ENCODE measurements around the gene LHX1.

The LHX1 gene

DNA sequence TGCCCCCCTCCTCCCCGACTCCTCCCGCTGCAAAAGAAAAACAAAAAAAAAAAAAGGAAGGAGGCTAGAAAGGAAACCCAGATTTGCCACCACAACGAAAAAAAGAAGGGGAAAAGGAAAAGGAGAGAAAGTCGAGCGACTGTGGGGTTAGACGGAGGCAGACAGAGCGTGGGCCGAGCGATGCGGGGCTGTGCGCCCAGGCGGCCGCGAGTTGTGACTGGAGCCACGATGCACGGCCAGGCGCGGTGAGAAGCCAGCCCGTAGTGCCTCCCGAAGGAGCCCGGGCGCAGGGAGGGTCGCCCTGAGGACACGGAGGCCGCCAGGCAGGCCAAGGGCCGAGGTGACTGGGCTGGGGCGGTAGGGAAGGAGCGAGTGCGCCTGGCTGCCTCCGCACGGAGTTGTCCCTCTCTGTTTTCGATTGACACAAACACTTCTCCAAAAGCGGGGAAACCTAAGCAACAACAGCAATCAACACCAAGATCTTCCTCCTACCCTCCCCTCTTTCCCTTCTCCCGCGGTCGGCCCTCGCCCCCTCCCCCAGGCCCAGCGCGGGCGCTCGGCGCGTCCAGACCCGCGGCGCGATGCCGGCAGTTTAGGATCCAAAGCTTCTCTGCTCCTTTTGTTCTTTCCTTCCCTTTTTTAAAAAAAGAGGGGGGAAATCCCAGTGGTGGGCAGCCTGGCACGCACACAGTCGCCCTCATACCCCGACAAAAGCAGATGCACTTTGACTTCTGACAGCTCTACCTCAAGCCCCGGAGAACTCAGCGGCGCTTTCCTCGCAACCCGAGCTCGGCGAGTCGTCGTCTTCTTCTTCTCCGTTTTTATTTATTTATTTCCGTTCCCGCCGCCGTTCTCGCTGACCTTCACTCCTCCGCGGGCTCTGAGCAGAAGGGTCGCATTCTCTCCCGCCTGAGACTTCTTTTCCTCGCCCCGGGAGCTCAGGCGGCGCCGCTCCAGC, at the start of gene LHX1:
LHX1 (plus strand) TSS at position 475 of the 958 bp plus-strand sequence. CDS start 723 bp downstream, outside the sequence.
- DNase-seq = peak in 2 of 3 experiments; percentile 63 to 67

DNA sequence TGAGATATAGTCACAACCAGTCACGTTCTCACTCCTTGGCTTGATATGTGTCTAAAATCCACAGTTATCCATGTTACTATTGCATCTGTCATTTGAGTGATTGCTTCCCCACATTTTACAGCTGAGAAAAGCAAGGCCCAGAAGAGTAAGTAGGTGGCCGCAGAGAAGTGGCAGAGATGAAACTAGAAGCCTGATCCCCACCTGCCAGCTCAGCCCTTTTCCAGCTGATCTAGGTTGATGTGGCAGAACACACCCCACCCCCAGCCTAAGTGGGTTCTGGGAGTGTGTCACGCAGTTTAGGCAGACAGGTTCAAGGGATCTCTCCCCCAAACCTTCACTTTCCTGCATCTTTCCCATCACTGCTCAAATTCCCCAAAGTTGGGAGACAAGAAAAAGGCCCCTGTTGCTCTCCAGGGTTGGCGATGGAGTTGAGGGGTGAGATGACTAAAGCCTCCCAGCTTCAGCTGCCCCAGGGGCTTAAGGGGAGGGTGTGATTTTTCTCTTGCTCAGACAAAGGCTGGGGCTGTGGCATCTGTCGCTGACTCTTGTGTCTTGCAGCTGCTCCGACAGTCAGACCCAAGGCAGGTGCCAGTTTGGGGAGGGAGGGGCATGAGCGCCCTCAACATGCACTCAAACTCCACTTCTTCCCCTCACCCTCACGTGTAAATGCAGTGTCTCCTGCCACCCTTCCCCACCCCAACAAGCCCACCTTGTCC, 48.9 kb upstream of the LHX1 start:
- DNase-seq = peak; percentile 76 to 88 (median 86)

DNA sequence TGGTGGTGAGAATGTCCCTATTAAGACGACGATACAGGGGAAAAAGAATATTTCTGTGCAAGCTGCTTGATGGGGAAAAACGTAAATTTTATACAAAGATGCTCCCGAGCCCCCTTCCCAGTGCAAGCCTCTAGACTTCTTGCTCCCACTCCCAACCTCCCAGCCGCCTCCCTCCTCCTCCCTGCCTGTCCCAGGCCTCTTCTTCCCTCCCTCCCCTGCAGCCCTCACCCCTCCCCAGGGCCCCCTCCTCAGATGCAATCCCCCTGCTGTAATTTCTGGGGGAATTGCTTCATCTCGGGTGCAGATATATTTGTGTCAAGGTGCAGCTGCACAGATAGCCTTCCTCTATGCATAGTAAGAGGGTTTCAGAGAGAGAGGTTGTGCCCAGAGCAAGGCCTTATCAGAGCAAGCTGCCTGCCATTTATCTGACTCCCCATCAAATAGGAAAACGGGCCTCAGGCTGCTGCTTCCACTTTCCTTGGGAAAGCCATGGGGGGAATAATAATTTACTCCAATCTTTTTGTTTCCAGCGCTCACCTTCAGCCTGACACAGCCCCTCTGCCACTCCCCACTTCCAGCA, 47.4 kb upstream of the LHX1 start:
- DNase-seq = no peak

DNA sequence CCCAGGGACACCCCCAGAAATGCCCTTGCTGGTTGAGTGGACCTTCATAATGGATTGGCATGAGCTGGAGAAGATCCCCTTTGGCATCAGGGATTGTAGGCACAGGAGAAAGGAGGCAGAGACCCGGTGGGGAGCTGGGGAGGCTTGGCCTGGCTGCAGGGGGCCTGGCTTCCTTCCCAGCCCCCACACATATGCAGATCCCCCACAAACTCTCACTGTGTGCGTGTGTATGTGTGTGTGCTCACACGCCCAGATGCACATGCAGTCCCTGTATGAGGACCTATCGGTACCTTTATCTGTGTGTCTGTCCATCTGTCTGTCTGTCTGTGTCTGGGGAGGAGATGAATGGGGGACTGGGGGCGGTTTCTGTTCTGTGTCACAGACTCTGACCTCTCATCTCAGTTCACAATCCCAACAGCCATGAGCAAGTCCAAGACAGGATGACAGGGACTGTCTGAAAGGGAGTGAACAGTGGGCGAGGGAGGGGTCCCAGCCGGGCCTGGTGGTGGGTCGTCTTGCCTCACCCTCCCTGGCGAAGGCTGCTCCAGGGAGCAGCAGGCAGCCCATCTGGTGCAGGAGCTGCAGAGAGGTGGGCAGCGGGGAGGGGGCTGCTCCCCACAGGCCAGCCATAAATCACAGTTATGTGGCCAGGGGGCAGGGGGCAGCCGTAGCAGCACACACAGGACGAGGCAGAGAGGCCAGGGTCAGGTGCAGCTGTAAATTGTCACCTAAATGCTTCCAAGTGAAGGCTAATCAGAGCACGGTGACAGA, 46.7 kb upstream of the LHX1 start:
- DNase-seq = no peak

DNA sequence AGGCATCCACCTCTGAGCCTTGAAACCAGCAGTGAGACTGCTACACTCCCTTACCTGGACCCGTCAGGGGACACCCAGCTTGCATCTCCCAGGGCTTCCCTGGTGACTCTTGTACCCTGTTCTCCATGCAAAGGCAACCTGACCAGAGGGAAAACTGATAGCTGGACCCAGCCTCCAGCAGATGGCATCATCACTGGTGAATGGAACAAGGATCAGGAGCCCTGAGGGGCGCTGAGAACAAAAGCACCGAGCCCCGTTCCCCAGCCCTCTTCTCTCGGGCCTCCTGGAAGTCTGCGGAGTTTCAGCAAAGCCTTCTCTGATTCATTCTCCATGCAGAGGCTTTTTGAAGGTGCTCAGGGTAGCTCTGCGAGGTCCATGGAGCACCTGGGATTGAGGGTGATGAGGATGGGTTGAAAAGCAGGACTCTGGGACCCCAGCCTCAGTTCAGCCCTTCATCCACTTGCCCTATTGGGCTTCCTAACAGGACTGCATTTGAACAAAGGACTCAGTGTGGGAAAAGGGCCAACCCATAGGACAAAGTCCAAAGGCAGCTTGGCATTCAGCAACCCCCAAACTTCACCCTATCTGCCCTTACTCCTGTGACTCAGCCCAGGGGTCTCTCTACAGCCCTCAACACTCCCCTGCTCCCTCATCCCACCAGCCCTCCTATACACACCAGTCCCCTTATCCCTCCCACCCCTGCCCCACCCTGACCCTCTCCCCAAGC, 45.0 kb upstream of the LHX1 start:
- no peak for DNase-seq

DNA sequence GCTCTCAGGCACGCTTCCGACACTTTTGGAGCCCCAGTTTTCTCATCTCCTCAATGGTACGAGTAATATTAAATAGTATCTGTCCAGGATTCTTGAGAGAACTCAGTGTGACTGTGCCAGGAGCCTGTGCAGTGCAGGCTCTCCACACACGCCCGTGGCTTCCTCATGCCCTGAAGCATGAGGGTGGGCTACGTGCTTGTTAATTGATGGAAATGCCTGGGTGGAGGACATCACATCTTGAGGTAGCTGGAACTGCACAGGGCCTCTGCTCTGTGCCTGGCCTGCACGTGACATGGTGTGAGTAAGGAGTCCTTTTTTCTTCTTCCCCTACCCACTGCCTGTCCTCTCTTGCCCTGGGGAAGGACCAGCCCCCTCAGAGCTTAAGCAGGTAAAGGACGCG, 43.1 kb upstream of the LHX1 start:
- no peak for DNase-seq

DNA sequence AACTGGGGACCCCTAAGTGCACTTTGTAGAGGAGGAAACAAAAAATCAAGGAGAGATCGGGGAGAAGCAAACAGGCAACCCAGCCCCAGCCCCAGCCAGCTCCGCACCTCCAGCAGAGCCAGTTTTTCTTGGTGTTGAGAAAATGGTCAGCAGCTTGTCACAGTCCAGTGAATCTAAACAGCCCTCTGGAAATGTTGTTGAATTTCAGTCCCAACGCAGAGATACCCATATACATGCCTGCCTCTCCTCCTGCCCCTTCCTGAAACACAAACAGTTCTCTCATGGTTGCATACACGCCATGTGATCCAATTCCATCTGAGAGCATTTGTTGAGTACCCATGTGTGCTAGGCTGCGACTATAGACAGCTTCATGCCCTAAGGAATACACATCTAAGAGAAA, 42.4 kb upstream of the LHX1 start:
- peak in 1 of 3 experiments; percentile 71 for DNase-seq

DNA sequence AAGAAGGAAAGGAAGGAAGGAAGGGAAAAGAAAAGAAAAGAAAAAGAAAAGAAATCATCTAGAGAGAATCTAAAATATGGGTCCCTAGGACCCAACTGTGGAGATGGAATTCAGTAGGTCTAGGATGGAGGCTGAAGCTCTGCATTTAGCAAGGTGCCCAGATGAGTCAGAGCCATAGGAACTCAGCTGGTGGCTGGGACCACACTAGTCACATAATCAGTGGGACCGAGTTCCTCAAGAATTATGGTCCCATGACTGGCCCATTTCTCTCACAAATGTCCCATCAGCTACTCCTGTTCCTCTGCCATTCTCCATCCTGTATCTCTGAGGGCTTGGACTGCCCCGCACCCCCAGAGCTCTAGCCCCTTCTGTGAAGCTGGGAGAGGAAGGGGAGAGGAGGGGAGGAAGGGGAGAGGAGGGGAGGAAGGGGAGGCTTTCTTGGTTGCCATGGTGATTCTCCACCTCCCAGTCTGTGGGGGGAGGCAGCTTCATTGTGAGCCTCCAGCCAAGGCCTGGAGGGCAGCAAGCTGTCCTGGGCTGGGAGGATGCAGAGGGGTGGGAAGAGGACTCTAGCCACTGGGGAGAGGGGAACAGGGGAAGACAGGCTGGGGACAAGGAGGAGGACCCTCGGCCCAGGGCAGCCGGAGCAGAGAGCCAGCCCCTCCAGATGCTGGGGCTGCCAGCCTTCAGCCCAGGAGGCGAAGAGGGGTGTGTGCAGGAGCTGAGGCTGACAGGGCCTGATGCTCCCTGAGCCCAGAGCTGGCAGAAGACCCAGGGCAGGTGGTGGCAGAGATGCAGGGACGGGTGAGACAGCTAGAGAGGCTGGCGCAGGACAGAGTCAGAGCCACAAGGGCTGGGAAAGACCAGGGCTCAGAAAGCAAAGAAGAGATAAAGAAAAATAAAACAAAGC, 37.8 kb upstream of the LHX1 start:
- no peak for DNase-seq

DNA sequence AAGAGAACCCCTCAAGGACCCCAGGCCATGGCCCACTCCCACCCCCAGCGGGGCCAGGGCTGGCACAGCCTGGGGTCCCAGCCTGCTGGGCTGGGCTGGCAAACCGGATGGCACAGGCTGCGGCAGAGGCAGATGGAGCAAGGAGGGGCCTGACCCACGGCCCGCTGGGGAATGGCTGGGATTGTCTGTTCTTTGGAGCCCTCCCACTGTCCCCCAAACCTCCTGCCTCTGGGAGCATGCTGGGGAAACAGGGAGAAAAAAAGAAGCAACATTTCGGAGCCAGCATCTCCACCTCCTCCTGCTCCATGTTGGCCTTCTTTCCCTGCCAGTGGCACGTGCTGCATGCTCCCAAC, 37.1 kb upstream of the LHX1 start:
- DNase-seq = no peak

DNA sequence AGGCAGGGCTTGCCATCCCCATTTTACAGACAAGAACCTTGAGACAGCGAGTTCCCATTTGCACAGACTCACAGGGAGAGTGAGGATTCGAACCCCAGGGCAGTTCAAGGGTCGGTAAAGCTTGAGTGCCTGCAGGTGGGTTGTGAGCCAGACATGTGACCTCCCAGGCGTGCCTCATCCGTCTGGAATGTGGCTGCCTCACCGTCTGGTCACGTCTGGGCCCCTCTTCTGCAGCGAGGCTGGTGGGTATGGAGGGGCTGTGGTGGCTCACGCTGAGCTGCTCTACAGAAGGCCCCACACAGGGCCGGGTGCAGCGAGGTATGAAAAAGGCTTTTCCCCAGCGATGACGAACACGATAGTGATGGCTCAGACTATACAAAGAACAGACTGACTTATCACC, 35.8 kb upstream of the LHX1 start:
- DNase-seq = no peak

DNA sequence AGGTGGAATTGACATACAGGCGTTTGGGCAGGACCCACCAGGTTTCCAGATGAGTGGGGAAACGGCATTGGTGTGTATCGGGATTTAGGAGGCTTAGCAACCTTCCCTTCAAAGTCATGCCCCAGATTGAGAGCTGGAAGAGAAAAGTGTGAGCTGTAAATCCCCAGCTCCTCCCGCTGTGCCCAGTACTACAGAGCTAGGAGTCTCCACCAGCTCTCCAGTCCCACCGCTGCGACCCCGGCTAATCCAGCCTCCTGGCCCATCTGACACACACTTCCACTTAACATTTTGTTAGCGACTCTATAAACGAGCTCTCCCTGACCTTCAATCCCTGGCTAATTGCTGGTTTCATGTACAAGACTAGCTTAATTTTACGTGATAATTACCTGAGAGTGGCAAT, 29.9 kb upstream of the LHX1 start:
- DNase-seq = peak in 2 of 3 experiments; percentile 28 to 79

DNA sequence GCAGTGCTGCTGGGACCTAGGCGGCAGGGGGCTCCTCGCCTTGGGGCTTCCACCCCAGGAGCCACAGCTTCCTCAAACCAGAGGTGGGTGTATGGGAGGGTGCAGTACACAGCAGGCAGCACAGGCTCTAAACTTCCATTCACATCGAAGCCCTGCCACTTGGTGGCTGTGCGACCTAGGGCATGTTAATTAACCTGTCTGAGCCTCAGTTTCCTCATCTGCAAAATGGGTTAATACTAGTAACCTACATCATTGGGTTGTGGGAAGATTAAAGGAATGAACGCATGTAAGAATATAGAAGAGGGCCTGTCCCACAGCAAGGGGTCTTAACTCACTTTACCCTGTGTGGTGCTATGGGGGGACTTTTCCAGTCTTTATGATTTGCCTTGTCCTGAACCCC, 26.8 kb upstream of the LHX1 start:
- no peak for DNase-seq

DNA sequence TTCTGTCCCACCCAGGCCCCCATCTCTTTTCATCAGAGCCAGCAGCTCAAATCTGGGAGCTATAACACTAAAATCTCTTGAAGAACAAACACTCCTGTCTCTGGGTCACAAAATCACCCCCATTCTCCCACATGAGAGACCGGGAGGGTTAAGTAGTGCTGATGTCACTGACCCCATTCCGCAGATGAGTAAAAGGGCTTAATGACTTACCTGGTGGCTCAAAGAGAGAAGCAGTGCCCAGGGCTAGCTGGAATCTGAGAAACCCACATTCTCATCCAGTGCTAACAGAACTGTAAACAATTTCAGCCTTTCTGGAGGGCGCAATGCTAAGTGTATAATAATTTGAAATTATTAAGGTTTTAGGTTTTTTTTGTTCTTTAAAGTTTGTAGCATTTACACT, 26.3 kb upstream of the LHX1 start:
- DNase-seq = no peak

DNA sequence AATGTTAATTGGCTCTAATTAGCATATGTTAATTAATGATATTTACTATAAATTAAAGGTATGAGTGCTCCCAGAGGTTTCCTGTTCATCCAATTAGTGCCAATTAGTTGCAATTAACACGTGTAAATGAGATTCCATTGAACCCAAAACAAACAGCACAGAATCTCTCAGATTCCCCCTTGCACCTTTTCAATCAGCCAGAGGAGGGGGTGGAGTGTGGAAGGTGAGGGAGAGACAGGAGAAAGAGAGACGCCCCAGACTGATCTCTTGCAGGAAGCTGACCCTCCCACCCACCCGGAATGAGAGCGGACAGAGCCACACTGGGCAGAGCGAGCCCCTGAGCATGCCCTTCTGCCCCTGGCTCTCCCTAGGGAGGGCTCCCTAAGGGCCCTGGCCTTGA, 24.1 kb upstream of the LHX1 start:
- no peak for DNase-seq

DNA sequence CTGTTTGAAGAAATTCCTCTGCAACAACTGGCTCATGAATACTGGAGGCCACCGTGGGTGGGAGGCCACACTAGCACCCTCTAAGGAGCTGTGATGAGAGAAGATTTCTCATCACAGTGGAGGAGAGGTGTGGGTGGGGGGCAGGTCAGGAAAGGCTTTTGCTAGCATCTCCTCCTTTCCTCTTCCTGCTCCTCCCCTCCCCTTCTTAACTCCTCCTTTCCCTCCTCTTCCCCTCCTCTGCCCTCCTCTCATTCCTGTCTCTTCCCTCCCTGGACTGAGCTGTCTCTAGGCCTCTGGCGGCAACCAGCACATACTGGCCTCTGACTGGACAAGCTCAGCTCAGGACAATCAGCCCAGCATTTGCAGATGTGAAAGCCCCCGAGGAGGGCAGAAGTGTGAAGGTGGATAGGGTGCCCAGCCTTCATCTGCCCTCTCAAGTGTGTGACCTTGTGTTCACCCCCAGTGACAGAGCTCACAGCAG, 19.0 kb upstream of the LHX1 start:
- no peak for DNase-seq

DNA sequence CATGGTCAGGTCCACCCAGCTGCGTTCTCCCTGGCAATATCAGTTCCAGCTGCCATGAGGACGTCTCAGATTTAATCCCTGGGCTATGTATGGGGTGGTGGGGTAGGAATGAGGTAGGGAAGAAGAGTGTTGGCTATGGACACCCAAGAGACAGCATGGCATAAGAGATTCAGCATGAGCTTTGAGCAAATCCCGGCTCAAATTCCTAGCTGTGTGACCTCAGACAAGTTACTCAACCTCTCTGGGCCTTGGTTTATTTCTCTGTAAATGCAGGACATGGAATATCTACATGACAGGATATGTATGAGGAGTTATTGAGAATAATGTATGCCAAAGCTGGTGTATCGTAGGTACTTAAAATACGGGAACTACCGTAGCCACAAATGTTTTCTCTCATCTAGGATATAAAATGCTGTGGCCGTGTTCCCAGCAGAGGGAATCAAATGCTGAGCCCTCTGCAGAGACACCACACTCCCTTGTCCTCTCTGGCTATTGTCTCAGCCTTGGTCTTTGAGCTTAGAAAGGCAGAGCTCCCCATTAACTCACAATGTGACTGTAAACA, 17.8 kb upstream of the LHX1 start:
- no peak for DNase-seq

DNA sequence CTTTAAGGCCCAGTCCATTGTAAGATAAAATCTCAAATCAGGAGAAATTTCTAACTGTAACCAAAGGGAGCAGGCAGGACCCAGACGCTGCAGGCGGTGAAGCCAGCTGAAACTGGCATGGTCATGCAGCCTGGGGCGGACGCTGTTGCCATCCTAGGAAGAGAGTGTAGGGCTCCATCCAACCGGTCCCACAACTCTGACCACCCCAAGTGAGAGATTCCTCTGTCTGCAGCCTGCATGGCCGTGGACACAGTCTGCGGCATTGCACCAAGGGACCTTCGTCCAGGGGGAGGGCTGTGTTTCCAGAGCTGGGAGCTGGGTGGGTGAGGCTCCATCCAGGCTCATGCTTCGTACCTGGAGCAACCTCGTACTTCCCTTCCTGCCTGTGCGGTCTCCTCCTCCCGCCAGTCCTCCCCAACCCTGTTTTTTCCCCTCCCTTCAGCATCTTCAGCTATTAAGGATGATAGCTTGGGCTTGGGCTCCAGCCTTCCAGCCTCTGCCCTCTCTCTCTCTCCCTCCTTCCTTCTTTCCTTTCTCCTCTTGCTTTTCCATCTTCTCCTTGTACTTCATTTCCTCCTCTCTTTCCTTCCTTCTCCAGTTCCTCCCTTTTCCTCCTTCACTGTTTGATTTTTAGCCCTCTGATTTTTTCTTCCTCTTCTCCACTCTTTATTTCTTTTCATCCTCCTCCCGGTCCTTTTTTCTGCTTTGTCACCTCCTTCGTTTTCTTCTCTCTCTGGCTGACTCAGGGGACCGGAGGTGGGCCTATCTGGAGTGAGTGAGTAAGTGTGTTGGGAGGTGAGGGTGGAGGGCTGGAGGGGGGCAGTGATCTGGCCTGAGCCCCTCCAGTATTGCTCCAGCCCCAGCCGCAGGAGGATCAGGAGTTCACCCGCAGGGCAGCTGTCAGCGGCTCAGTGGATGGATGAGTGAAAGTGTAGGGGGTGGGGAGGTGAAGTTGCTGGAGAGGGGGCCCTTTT, 17.0 kb upstream of the LHX1 start:
- DNase-seq = no peak

DNA sequence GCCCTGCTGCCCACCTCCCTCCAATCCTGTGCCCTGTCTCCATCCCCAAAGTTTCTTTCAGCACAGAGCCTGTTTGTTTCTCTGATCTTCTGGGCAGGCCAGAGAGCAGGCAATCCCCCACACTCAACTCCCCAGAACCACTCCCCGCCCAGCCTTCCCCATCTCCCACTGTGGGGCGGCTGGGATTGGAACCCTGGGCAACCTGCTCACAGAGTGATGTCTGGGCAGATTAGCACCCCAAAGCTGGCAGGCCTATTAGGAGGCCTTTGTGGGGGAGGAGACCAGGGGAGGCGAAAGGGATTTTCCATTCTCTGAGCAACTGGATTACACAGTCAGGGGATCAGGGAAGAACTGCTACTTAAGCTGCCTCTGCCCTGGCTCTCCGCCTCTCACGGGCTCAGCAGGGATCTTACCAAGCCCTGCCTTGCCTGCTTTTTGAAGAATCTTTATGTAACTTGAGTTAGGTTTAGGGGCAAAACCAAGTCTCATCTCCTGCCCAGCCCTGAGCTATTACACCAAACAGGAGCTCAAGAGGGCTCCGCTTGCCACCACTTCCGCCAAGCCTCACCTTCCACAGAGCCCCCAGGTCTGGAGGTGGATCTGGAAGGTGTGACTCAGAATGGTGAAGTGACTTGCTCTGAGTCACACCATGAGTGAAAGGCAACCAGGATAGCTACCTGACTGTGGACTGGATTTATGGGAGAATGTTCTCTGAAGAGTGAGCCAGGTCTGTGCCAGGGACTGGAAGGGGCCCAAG, 16.0 kb upstream of the LHX1 start:
- DNase-seq = no peak

DNA sequence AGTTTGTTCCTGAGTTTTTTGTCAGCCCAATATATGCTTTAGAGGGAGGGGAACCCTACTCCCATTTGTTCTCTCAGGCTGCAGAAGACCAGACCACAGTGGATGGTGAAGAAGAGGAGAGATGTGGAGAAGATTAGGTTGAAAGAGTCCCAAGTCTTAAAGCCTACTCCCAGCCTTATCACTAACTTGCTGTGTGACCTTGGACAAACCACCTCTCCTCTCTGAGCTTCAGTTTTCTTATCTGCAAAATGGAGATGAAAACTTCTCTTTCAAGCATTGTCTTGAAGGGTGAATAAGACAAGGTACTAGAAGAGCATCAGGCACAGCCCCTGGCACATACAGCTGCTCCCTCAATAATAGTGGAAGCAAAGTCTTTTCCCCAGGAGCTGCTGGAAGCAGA, 15.1 kb upstream of the LHX1 start:
- DNase-seq = no peak

All from NCI-H1417 (cell line).